ENCODE data around the gene NF1.
"Not testable (repeated sequence)": the region's sequence is repeated elsewhere in the genome, so short reads cannot be mapped to it uniquely, and the experiment has no call there.

Gene NF1

GRCh38 chr17:31310260-31310659, 215.5 kb downstream of the NF1 start:
- no peaks in the 10 kb centered on the region for H3K27me3 ChIP-seq (ENCODE audit: low read length)
- no peaks in the 10 kb centered on the region for H3K9me2 ChIP-seq (replicated peaks; ENCODE audit: insufficient read depth, low read length)
- TF ChIP-seq EZH2phosphoT487 (conservative IDR thresholded peaks at IDR 0.05; ENCODE audit: low read length) (no peak), CTCF (IDR thresholded peaks at IDR 0.05; ENCODE audit: insufficient read depth, low read length, poor library complexity, severe bottlenecking) (no peak)
- no peaks in the 10 kb centered on the region for H4K20me1 ChIP-seq (ENCODE audit: low read depth, low read length)
- peak overlapping the region; percentile 100 for H3K4me2 ChIP-seq (ENCODE audit: low read depth, low read length, poor library complexity, severe bottlenecking)
- H3K27ac ChIP-seq (ENCODE audit: low read depth, low read length): peak overlapping the region; percentile 100
- no peak overlapping the region for H2AFZ ChIP-seq (ENCODE audit: low read depth, low read length, severe bottlenecking)
- peak overlapping the region; percentile 72 for H3K9ac ChIP-seq (ENCODE audit: low read length)
- H3K36me3 ChIP-seq (ENCODE audit: low read length): peaks cover 17% of the 10 kb centered on the region
- peaks cover 72% of the 10 kb centered on the region for H3F3A ChIP-seq (ENCODE audit: insufficient read depth)
- no peaks in the 10 kb centered on the region for H3K9me3 ChIP-seq (ENCODE audit: insufficient read depth, low read length)
- H3K4me3 ChIP-seq (ENCODE audit: insufficient read depth, low read length, poor library complexity, severe bottlenecking): peak overlapping the region; percentile 80
- H3K79me2 ChIP-seq (ENCODE audit: insufficient read depth, low read length): peaks cover 87% of the 10 kb centered on the region

- Histone ChIP-seq H3K79me2 (ENCODE audit: insufficient read depth, low read length) (peaks cover 85% of the 10 kb centered on the region), H3F3A (ENCODE audit: insufficient read depth) (peaks cover 79% of the 10 kb centered on the region), H3K9ac (ENCODE audit: low read length) (peak overlapping the region; percentile 72), H3K4me2 (ENCODE audit: low read depth, low read length, poor library complexity, severe bottlenecking) (peak overlapping the region; percentile 100), H3K9me3 (ENCODE audit: insufficient read depth, low read length) (no peaks in the 10 kb centered on the region), H3K27ac (ENCODE audit: low read depth, low read length) (peak overlapping the region; percentile 100), H3K4me3 (ENCODE audit: insufficient read depth, low read length, poor library complexity, severe bottlenecking) (peak overlapping the region; percentile 80), H2AFZ (ENCODE audit: low read depth, low read length, severe bottlenecking) (no peak overlapping the region), H3K27me3 (ENCODE audit: low read length) (no peaks in the 10 kb centered on the region), H3K9me2 (replicated peaks; ENCODE audit: insufficient read depth, low read length) (no peaks in the 10 kb centered on the region), H4K20me1 (ENCODE audit: low read depth, low read length) (no peaks in the 10 kb centered on the region), H3K36me3 (ENCODE audit: low read length) (peaks cover 11% of the 10 kb centered on the region)
- no peak for TF ChIP-seq EZH2phosphoT487 (conservative IDR thresholded peaks at IDR 0.05; ENCODE audit: low read length)
- no peak for TF ChIP-seq CTCF (IDR thresholded peaks at IDR 0.05; ENCODE audit: insufficient read depth, low read length, poor library complexity, severe bottlenecking)
Measured at GRCh38 chr17:31310886-31311285, 216.1 kb downstream of the NF1 start.

- Histone ChIP-seq H3K9me3 (ENCODE audit: insufficient read depth, low read length) (no peaks in the 10 kb centered on the region), H2AFZ (ENCODE audit: low read depth, low read length, severe bottlenecking) (no peak overlapping the region), H3F3A (ENCODE audit: insufficient read depth) (peaks cover 85% of the 10 kb centered on the region)
Measured at GRCh38 chr17:31311526-31311925, 216.7 kb downstream of the NF1 start.

GRCh38 chr17:31312223-31312622, 217.4 kb downstream of the NF1 start:
- H3K27me3 ChIP-seq (ENCODE audit: low read length); H2AFZ ChIP-seq (ENCODE audit: low read depth, low read length, severe bottlenecking); H3K9me3 ChIP-seq (ENCODE audit: insufficient read depth, low read length); H3K9me2 ChIP-seq (replicated peaks; ENCODE audit: insufficient read depth, low read length); H4K20me1 ChIP-seq (ENCODE audit: low read depth, low read length); H3K36me3 ChIP-seq (ENCODE audit: low read length): not testable (repeated sequence)
- Histone ChIP-seq H3K4me2 (ENCODE audit: low read depth, low read length, poor library complexity, severe bottlenecking) (peak overlapping the region; percentile 100), H3F3A (ENCODE audit: insufficient read depth) (peaks cover 92% of the 10 kb centered on the region), H3K79me2 (ENCODE audit: insufficient read depth, low read length) (peaks cover 85% of the 10 kb centered on the region), H3K9ac (ENCODE audit: low read length) (peak overlapping the region; percentile 72), H3K27ac (ENCODE audit: low read depth, low read length) (peak overlapping the region; percentile 100), H3K4me3 (ENCODE audit: insufficient read depth, low read length, poor library complexity, severe bottlenecking) (peak overlapping the region; percentile 80)

More at GRCh38 chr17:31311526-31311925, 216.7 kb downstream of the NF1 start:
- Histone ChIP-seq H3K9me2 (replicated peaks; ENCODE audit: insufficient read depth, low read length) (no peaks in the 10 kb centered on the region), H3K36me3 (ENCODE audit: low read length) (peaks cover 9% of the 10 kb centered on the region), H3K4me2 (ENCODE audit: low read depth, low read length, poor library complexity, severe bottlenecking) (peak overlapping the region; percentile 100), H3K9ac (ENCODE audit: low read length) (peak overlapping the region; percentile 72), H4K20me1 (ENCODE audit: low read depth, low read length) (no peaks in the 10 kb centered on the region), H3K27ac (ENCODE audit: low read depth, low read length) (peak overlapping the region; percentile 100), H3K27me3 (ENCODE audit: low read length) (no peaks in the 10 kb centered on the region), H3K4me3 (ENCODE audit: insufficient read depth, low read length, poor library complexity, severe bottlenecking) (peak overlapping the region; percentile 80), H3K79me2 (ENCODE audit: insufficient read depth, low read length) (peaks cover 85% of the 10 kb centered on the region)
- TF ChIP-seq EZH2phosphoT487 (conservative IDR thresholded peaks at IDR 0.05; ENCODE audit: low read length): no peak

All from SU-DHL-6 (cell line).